H54 (cell line): ENCODE data around the gene PSAP.

Source experiments
- DNase-seq: peaks from one replicate; pipeline ENCODE4 v3.0.0; 2011; ENCODE audit warnings: low spot score, mixed read lengths; ENCODE audit not compliant: insufficient read length
- FAIRE-seq: peaks from 3 replicates; lab custom pipeline; 2011; peaks lifted over from hg19 to GRCh38; lab: Jason Lieb, UNC
- POLR2A ChIP-seq: IDR thresholded peaks from 2 replicates; pipeline ENCODE4 v1.6.1; 2011; ENCODE audit warnings: low read depth, mild to moderate bottlenecking, low read length

PSAP gene

DNA sequence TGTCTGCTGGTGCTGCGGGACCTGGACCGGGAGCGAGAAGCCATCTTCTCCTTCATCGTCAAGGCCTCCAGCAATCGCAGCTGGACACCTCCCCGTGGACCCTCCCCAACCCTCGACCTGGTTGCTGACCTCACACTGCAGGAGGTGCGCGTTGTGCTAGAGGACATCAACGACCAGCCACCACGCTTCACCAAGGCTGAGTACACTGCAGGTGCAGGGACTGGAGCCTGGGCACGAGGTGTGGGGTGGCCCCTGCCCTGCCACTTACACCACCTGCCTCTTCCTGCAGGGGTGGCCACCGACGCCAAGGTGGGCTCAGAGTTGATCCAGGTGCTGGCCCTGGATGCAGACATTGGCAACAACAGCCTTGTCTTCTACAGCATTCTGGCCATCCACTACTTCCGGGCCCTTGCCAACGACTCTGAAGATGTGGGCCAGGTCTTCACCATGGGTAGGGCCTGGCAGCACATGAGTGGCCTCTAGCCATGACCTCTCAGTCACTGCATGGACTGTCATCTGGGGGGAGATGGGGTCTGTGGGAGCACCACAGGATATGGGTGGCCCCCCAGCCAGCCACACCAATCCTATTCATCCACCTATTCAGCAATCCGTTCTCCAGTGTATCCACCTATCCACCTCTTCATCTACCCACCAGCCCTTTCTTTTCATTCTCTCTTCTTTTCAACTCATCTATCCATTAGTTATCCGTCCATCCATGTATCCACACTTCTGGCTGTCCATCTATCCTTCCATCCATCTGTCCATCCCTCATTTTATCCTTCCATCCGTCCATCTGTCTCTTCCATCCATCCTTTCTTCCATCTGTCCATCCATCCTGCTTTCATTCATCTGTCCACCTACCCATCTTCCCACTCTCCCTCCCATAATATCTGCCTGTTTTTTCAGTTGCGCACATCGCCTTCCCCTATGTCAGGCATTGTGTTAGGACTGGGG, 43.2 kb downstream of the PSAP start:
- no peak for TF ChIP-seq POLR2A
- DNase-seq = no peak
- FAIRE-seq = no peak

GRCh38 chr10:71806704-71807556, 44.1 kb downstream of the PSAP start:
- TF ChIP-seq POLR2A = no peak
- DNase-seq (no peak), FAIRE-seq (no peak)

- DNase-seq (no peak), FAIRE-seq (no peak)
- TF ChIP-seq POLR2A = no peak
Measured at GRCh38 chr10:71805776-71806703, 45.0 kb downstream of the PSAP start.

DNA sequence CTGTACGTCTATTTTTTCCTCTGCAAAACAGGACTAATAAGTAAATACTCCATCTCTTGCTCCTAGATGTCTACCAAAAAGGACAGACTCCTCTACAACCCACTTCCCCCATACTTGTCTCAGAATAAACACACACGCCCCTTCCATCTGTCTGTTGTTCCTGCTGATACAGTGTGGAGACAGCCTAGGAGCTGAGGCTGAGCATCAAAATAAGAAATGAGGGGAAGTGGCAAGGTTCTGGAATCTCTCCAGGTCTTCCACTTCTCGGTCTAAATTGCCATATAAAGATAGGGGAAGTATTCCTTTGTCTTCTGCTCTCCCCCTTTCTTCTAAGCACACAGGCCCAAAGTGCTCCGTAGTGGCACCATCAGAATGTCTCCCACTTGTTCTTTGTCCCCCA, 47.0 kb downstream of the PSAP start:
- FAIRE-seq (no peak), DNase-seq (no peak)
- TF ChIP-seq POLR2A = no peak

- DNase-seq (no peak), FAIRE-seq (no peak)
- no peak for TF ChIP-seq POLR2A
Measured at GRCh38 chr10:71802715-71803488, 48.1 kb downstream of the PSAP start.

GRCh38 chr10:71802235-71802634, 48.8 kb downstream of the PSAP start:
- no peak for TF ChIP-seq POLR2A

GRCh38 chr10:71801361-71801760, 49.7 kb downstream of the PSAP start:
- DNase-seq = no peak
- no peak for TF ChIP-seq POLR2A
- no peak for FAIRE-seq

More at GRCh38 chr10:71802235-71802634, 48.8 kb downstream of the PSAP start:
- DNase-seq (no peak), FAIRE-seq (no peak)

GRCh38 chr10:71799608-71800453, 51.2 kb downstream of the PSAP start:
- TF ChIP-seq POLR2A = no peak
- DNase-seq (no peak), FAIRE-seq (no peak)

DNA sequence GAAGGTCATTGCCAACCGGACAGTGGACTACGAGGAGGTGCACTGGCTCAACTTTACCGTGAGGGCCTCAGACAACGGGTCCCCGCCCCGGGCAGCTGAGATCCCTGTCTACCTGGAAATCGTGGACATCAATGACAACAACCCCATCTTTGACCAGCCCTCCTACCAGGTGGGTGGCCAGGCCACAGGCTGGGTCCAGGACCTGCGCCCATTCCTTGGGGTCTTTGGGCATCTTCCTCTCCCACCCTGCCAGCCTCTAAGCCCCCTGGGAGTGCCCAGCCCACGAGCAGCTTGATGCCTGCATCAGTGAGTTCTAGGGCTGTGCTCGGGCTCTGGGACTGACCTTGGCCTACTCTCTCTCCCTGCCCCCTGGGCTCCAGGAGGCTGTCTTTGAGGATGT, 51.9 kb downstream of the PSAP start:
- no peak for TF ChIP-seq POLR2A
- FAIRE-seq = no peak
- no peak for DNase-seq

DNA sequence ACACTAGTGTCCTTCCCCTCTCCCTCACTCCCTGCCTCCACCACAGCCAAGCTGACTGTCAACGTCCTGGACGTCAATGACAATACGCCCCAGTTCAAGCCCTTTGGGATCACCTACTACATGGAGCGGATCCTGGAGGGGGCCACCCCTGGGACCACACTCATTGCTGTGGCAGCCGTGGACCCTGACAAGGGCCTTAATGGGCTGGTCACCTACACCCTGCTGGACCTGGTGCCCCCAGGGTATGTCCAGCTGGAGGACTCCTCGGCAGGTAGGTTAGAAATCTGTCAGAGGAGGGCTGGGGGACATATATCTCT, 52.8 kb downstream of the PSAP start:
- DNase-seq (no peak), FAIRE-seq (no peak)
- TF ChIP-seq POLR2A = no peak

DNA sequence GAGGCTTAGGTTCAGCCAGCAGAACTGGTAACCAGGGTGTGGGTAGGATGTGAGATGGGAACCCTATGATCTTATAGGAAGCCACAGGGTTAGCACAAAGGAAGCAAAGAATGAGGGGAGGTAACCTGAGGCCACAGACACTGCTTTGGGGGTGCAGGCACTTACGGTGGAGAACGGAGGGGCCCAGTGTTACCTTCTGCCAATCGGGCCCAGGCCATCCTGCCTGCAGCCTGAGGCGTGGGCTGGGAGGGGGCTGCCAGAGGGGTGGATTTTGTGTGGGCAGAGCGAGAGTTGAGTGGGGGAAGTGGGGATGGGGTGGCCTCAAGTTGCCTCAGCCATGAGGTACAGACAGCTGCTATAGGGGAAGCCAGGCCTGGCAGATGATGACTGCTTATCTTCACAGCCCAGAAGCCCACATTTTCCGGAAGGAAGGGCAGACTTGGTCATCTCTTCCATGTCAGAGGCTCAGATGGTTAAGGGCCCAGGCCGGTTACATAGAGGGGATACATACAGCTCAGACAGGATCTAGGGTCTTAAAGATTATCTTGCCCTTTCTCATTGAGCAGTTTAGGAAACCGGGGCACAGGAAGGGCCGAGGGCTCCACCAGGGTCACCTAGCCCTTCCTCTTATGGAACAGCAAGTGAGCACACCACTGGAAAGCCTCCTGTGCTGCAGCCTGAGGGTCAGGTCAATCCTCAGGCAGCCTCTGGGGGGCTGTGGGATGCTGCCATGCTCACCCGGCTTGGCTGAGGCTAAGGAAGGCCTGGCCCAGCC, 53.3 kb downstream of the PSAP start:
- DNase-seq (no peak), FAIRE-seq (no peak)
- no peak for TF ChIP-seq POLR2A
